Measurements from ENCODE around the gene GHRHR. TPM values are rescaled to one million over a fixed set of nuclear protein-coding genes. Genes with fewer than 3 reads are reported as not detected.

Gene GHRHR
- total RNA-seq, 1 experiment from 2014 or later = not detected

GRCh38 chr7:30996883-30997282, 33.1 kb downstream of the GHRHR start:
- H3K27ac Mint-ChIP-seq (ENCODE audit: unreplicated experiment) = no peak overlapping the region
- intact Hi-C loops (cut with micrococcal nuclease; ENCODE audit: unreplicated experiment) = no loop called here
- Histone ChIP-seq H3K9me3 (peaks cover 8% of the 10 kb centered on the region; the same call in 1 of the 2 replicates), H3K4me1 (no peaks in the 10 kb centered on the region), H3K36me3 (ENCODE audit: control insufficient read depth, insufficient read depth, low read length) (no peaks in the 10 kb centered on the region), H3K27me3 (replicated peaks; ENCODE audit: control insufficient read depth, insufficient read depth, low read length) (no peaks in the 10 kb centered on the region), H3K4me3 (ENCODE audit: low read depth, low read length) (no peak overlapping the region)
- H3K9me3 Mint-ChIP-seq (ENCODE audit: unreplicated experiment) = no peaks in the 10 kb centered on the region
- BruUV-seq (replicated peaks) = no TSS peak
- H3K27me3 Mint-ChIP-seq (ENCODE audit: insufficient read depth, unreplicated experiment) = no peaks in the 10 kb centered on the region
- no peak overlapping the region for H3K4me3 Mint-ChIP-seq (ENCODE audit: unreplicated experiment)
- peaks cover 5% of the 10 kb centered on the region for H3K4me1 Mint-ChIP-seq (ENCODE audit: low read depth, unreplicated experiment)
- H3K36me3 Mint-ChIP-seq (ENCODE audit: insufficient read depth, unreplicated experiment) = no peaks in the 10 kb centered on the region
- DNase-seq = no peak
- ChIA-PET POLR2A (no interaction called here), CTCF (interaction anchor here (0.6 kb wide), 1 partner anchor 195 kb away, joined by 3 read pairs; no protein-coding TSS in a partner anchor)
- no peak for TF ChIP-seq CTCF (IDR thresholded peaks at IDR 0.05; ENCODE audit: insufficient read depth in 1 of 2, low read depth in 1 of 2, low read length in 1 of 2, severe bottlenecking in 1 of 2, unreplicated experiment in 1 of 2)

GRCh38 chr7:30997316-30997715, 33.6 kb downstream of the GHRHR start:
- no peaks in the 10 kb centered on the region for H3K27me3 ChIP-seq (replicated peaks; ENCODE audit: control insufficient read depth, insufficient read depth, low read length)
- peaks cover 8% of the 10 kb centered on the region; the same call in 1 of the 2 replicates for H3K9me3 ChIP-seq
- peaks cover 6% of the 10 kb centered on the region for H3K4me1 Mint-ChIP-seq (ENCODE audit: low read depth, unreplicated experiment)
- DNase-seq = no peak
- ChIA-PET POLR2A (no interaction called here), CTCF (interaction anchor here (0.6 kb wide), 1 partner anchor 195 kb away, joined by 3 read pairs; no protein-coding TSS in a partner anchor)
- no peaks in the 10 kb centered on the region for H3K36me3 Mint-ChIP-seq (ENCODE audit: insufficient read depth, unreplicated experiment)
- no peak overlapping the region for H3K4me3 Mint-ChIP-seq (ENCODE audit: unreplicated experiment)
- H3K4me3 ChIP-seq (ENCODE audit: low read depth, low read length) = no peak overlapping the region
- no peaks in the 10 kb centered on the region for H3K4me1 ChIP-seq
- H3K27ac Mint-ChIP-seq (ENCODE audit: unreplicated experiment) = no peak overlapping the region
- TF ChIP-seq CTCF (IDR thresholded peaks at IDR 0.05; ENCODE audit: insufficient read depth in 1 of 2, low read depth in 1 of 2, low read length in 1 of 2, severe bottlenecking in 1 of 2, unreplicated experiment in 1 of 2) = no peak
- BruUV-seq (replicated peaks) = no TSS peak
- H3K27me3 Mint-ChIP-seq (ENCODE audit: insufficient read depth, unreplicated experiment) = no peaks in the 10 kb centered on the region
- no peaks in the 10 kb centered on the region for H3K9me3 Mint-ChIP-seq (ENCODE audit: unreplicated experiment)
- intact Hi-C loops (cut with micrococcal nuclease; ENCODE audit: unreplicated experiment) = no loop called here
- H3K36me3 ChIP-seq (ENCODE audit: control insufficient read depth, insufficient read depth, low read length) = no peaks in the 10 kb centered on the region

- H3K4me1 Mint-ChIP-seq (ENCODE audit: low read depth, unreplicated experiment) = peaks cover 6% of the 10 kb centered on the region
- H3K4me3 Mint-ChIP-seq (ENCODE audit: unreplicated experiment) = no peak overlapping the region
- H3K27me3 Mint-ChIP-seq (ENCODE audit: insufficient read depth, unreplicated experiment) = no peaks in the 10 kb centered on the region
- Histone ChIP-seq H3K9me3 (peaks cover 8% of the 10 kb centered on the region; the same call in 1 of the 2 replicates), H3K27me3 (replicated peaks; ENCODE audit: control insufficient read depth, insufficient read depth, low read length) (no peaks in the 10 kb centered on the region), H3K4me1 (no peaks in the 10 kb centered on the region), H3K4me3 (ENCODE audit: low read depth, low read length) (no peak overlapping the region), H3K36me3 (ENCODE audit: control insufficient read depth, insufficient read depth, low read length) (no peaks in the 10 kb centered on the region)
- ChIA-PET POLR2A (no interaction called here), CTCF (no interaction called here)
- BruUV-seq (replicated peaks) = no TSS peak
- H3K36me3 Mint-ChIP-seq (ENCODE audit: insufficient read depth, unreplicated experiment) = no peaks in the 10 kb centered on the region
- no peak overlapping the region for H3K27ac Mint-ChIP-seq (ENCODE audit: unreplicated experiment)
- H3K9me3 Mint-ChIP-seq (ENCODE audit: unreplicated experiment) = no peaks in the 10 kb centered on the region
- TF ChIP-seq CTCF (IDR thresholded peaks at IDR 0.05; ENCODE audit: insufficient read depth in 1 of 2, low read depth in 1 of 2, low read length in 1 of 2, severe bottlenecking in 1 of 2, unreplicated experiment in 1 of 2) = no peak
- DNase-seq = no peak
- intact Hi-C loops (cut with micrococcal nuclease; ENCODE audit: unreplicated experiment) = no loop called here
Measured at GRCh38 chr7:30998180-30998579, 34.4 kb downstream of the GHRHR start.

Measured in Caco-2 (cell line).